Measurements from ENCODE around the gene CHRNB2. TPM values are rescaled to one million over a fixed set of nuclear protein-coding genes. Genes with fewer than 3 reads are reported as not detected.

Gene CHRNB2
- total and polyA plus RNA-seq, 2 of the 8 experiments (the other 6 are each of a cell fraction or from before 2014, with no cell fraction given), result 3.1 to 4.1 TPM

DNA sequence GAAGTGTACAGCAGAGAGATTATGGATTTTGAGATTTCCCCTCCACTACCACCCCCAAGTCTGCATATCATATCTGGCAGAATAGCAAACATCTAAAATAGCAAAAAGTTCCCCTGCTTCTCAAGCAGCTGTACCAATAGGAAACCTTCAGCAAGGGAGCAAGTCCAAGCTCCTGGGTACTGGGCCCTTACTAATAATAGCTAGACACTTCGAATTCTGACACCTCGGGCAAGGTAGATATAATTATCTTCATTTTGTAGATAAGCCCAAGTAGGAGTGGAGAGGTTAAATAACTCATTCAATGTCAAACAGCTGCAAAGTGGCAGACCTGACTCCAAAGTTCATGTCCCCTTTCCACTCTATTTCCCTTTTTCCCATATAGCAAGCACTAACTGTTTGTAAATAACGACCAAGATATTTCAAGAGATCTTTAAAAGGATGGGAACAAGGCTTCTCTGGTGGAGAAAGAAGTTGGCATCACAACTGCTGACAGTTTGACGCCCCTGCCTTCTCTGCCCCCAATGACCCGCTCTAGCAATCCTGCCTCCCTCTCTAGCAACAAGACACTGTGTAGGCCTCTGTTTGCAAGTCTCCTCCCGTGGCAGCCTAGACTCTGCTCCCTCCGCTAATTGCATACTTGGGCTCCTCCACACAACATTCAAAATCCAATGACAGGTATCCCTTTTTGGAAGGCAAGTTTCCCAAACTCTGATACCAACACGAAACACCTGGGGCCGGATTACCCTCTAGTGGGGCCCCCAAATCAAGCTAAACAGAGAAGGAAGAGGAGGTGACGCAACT, 59.1 kb downstream of the CHRNB2 start:
- FAIRE-seq (no peak), DNase-seq (ENCODE audit: low read depth in 1 of 2, low spot score in 2 of 2) (no peak)
- TF ChIP-seq TEAD4 (IDR thresholded peaks at IDR 0.05; ENCODE audit: low read depth, low read length), result no peak
- no peak for TF ChIP-seq TAF7 (optimal IDR thresholded peaks at IDR 0.05; ENCODE audit: borderline replicate concordance, low read depth, low read length)
- no peak for TF ChIP-seq ZNF274 (IDR thresholded peaks at IDR 0.05; ENCODE audit: borderline replicate concordance, extremely low read depth, low read length)
- TF ChIP-seq EP300 (IDR thresholded peaks at IDR 0.05; ENCODE audit: borderline replicate concordance in 1 of 2, low read depth in 2 of 2, low read length in 2 of 2), result no peak
- 0 out of 2 replicates have a peak, but pooled peaks have one; percentile 31 for TF ChIP-seq ATF3 (IDR thresholded peaks at IDR 0.05; ENCODE audit: insufficient read depth, low read depth, low read length)
- TF ChIP-seq SUZ12 (IDR thresholded peaks at IDR 0.05; ENCODE audit: low read length), result no peak
- no peak overlapping the region; the same call in 1 of the 2 replicates for H2BK12ac ChIP-seq (ENCODE audit: low read depth, low read length)
- H2AFZ ChIP-seq (ENCODE audit: low read length), result no peak overlapping the region
- peak overlapping the region; percentile 66 to 93 (median 90) for H3K4me3 ChIP-seq (ENCODE audit: extremely low read depth in 1 of 4, insufficient read depth in 2 of 4, low read depth in 3 of 4, low read length in 4 of 4)
- H3K23ac ChIP-seq (ENCODE audit: insufficient read length), result no peak overlapping the region
- H2BK20ac ChIP-seq (ENCODE audit: low read length), result no peak overlapping the region
- H3K27ac ChIP-seq (ENCODE audit: low read depth, low read length), result peak overlapping the region; percentile 81; the same call in 1 of the 2 replicates
- CTCF ChIA-PET (ENCODE audit: partially characterized antibody), result interaction anchor here (0.6 to 2.2 kb wide), 6 partner anchors 11 to 54 kb away, joined by 3 to 8 read pairs (median 4); no protein-coding TSS in a partner anchor
- H3K9ac ChIP-seq (replicated peaks in 1 of 4; ENCODE audit: extremely low read depth in 1 of 4, low read depth in 3 of 4, low read length in 3 of 4), result peak overlapping the region; percentile 65 to 89 (median 86); a peak in 6 of 7 replicates
- H3K4me1 ChIP-seq (replicated peaks in 1 of 4; ENCODE audit: control insufficient read depth in 3 of 4, insufficient read depth in 4 of 4, low read length in 3 of 4), result peaks cover 0 to 8% (median 2%) of the 10 kb centered on the region in 4 experiments; a peak in 3 of 7 replicates
- no peaks in the 10 kb centered on the region for H3K27me3 ChIP-seq (replicated peaks in 1 of 4; ENCODE audit: control insufficient read depth in 3 of 4, extremely low read depth in 1 of 4, insufficient read depth in 3 of 4, low read length in 3 of 4)
- no peak overlapping the region for H2BK120ac ChIP-seq (replicated peaks; ENCODE audit: low read depth, low read length)
- peaks cover 18% of the 10 kb centered on the region for H3K79me1 ChIP-seq (ENCODE audit: low read depth, low read length)
- peaks cover 0 to 6% of the 10 kb centered on the region in 2 experiments; a peak in 1 of 4 replicates for H3K9me3 ChIP-seq (ENCODE audit: insufficient read depth in 2 of 2, low read depth in 1 of 2, low read length in 1 of 2)
- peak overlapping the region; percentile 84 for H3K56ac ChIP-seq (replicated peaks; ENCODE audit: insufficient read length, low read depth, low read length)
- peak overlapping the region; percentile 74 to 76 for H3K4me2 ChIP-seq (ENCODE audit: insufficient read depth in 1 of 2, low read depth in 2 of 2, low read length in 2 of 2)
- H4K5ac ChIP-seq (ENCODE audit: insufficient read length, low read depth, low read length), result no peak overlapping the region
- POLR2A ChIA-PET (ENCODE audit: partially characterized antibody), result interaction anchor here (0.5 to 9.6 kb wide), 9 partner anchors 10 to 1490 kb away, joined by 3 to 111 read pairs (median 3); partner anchors contain the start of gene ADAR
- peak overlapping the region; percentile 95; the same call in 1 of the 2 replicates for H4K8ac ChIP-seq (ENCODE audit: extremely low read depth, insufficient read depth, low read length)
- H3K79me2 ChIP-seq (ENCODE audit: control insufficient read depth in 1 of 2, insufficient read depth in 2 of 2, low read length in 2 of 2), result peaks cover 33 to 60% of the 10 kb centered on the region in 2 experiments
- no peak overlapping the region for H2BK15ac ChIP-seq (ENCODE audit: low read length)
- H4K20me1 ChIP-seq (replicated peaks in 1 of 2; ENCODE audit: control insufficient read depth in 1 of 2, insufficient read depth in 2 of 2, low read length in 2 of 2), result peaks cover 6 to 10% of the 10 kb centered on the region in 2 experiments
- H3K14ac ChIP-seq (ENCODE audit: insufficient read length), result no peak overlapping the region
- 39% methylated on average over 10 of the region's 10 CpGs; no CpG with 5 or more reads in 1 of the 2 experiments for WGBS, 2 experiments (ENCODE audit: extremely low coverage in 1 of 2, insufficient coverage in 1 of 2, insufficient read length in 1 of 2, insufficient replicate concordance in 2 of 2, low coverage in 1 of 2, low lambda C conversion rate in 2 of 2, missing lambda C conversion rate in 1 of 2)
- peaks cover 9% of the 10 kb centered on the region for H3K23me2 ChIP-seq (ENCODE audit: low read depth, low read length)
- H3K36me3 ChIP-seq (ENCODE audit: control insufficient read depth in 2 of 4, insufficient read depth in 4 of 4, low read length in 3 of 4), result peaks cover 0 to 4% (median 0%) of the 10 kb centered on the region in 4 experiments; a peak in 2 of 8 replicates
- H3K4ac ChIP-seq (replicated peaks; ENCODE audit: insufficient read length, low read depth, low read length), result no peak overlapping the region
- H2AK5ac ChIP-seq (ENCODE audit: low read depth, low read length), result peak overlapping the region; percentile 4; the same call in 1 of the 2 replicates
- H2BK5ac ChIP-seq (ENCODE audit: low read depth, low read length), result peak overlapping the region; percentile 77; the same call in 1 of the 2 replicates
- H3K18ac ChIP-seq (ENCODE audit: extremely low read depth, low read length), result no peak overlapping the region
- H4K91ac ChIP-seq (replicated peaks; ENCODE audit: insufficient read length, low read length), result peak overlapping the region; percentile 50

Data from H1 (cell line).